ENCODE measurements around the gene FAM222B. TPM values are rescaled to one million over a fixed set of nuclear protein-coding genes. Genes with fewer than 3 reads are reported as not detected.
A peak's percentile ranks its signal among the peaks of the same experiment; 100 is the strongest.

Gene FAM222B
- total RNA-seq, 1 experiment from 2014 or later: 94.6 TPM

GRCh38 chr17:28726627-28727491 is 115.7 kb downstream of the FAM222B start (continued):
- TF ChIP-seq, protein P1, sequence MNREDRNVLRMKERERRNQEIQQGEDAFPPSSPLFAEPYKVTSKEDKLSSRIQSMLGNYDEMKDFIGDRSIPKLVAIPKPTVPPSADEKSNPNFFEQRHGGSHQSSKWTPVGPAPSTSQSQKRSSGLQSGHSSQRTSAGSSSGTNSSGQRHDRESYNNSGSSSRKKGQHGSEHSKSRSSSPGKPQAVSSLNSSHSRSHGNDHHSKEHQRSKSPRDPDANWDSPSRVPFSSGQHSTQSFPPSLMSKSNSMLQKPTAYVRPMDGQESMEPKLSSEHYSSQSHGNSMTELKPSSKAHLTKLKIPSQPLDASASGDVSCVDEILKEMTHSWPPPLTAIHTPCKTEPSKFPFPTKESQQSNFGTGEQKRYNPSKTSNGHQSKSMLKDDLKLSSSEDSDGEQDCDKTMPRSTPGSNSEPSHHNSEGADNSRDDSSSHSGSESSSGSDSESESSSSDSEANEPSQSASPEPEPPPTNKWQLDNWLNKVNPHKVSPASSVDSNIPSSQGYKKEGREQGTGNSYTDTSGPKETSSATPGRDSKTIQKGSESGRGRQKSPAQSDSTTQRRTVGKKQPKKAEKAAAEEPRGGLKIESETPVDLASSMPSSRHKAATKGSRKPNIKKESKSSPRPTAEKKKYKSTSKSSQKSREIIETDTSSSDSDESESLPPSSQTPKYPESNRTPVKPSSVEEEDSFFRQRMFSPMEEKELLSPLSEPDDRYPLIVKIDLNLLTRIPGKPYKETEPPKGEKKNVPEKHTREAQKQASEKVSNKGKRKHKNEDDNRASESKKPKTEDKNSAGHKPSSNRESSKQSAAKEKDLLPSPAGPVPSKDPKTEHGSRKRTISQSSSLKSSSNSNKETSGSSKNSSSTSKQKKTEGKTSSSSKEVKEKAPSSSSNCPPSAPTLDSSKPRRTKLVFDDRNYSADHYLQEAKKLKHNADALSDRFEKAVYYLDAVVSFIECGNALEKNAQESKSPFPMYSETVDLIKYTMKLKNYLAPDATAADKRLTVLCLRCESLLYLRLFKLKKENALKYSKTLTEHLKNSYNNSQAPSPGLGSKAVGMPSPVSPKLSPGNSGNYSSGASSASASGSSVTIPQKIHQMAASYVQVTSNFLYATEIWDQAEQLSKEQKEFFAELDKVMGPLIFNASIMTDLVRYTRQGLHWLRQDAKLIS (CRISPR knock-in tag; IDR thresholded peaks at IDR 0.05; ENCODE audit: borderline replicate concordance): no peak
- no peak for TF ChIP-seq USF2 (CRISPR knock-in tag; IDR thresholded peaks at IDR 0.05)
- TF ChIP-seq, protein P2, sequence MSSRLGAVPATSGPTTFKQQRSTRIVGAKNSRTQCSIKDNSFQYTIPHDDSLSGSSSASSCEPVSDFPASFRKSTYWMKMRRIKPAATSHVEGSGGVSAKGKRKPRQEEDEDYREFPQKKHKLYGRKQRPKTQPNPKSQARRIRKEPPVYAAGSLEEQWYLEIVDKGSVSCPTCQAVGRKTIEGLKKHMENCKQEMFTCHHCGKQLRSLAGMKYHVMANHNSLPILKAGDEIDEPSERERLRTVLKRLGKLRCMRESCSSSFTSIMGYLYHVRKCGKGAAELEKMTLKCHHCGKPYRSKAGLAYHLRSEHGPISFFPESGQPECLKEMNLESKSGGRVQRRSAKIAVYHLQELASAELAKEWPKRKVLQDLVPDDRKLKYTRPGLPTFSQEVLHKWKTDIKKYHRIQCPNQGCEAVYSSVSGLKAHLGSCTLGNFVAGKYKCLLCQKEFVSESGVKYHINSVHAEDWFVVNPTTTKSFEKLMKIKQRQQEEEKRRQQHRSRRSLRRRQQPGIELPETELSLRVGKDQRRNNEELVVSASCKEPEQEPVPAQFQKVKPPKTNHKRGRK (CRISPR knock-in tag; IDR thresholded peaks at IDR 0.05; ENCODE audit: borderline replicate concordance): no peak
- TF ChIP-seq KAT7 (CRISPR knock-in tag; IDR thresholded peaks at IDR 0.05; ENCODE audit: borderline replicate concordance): no peak; the same call in 1 of the 2 replicates
- TF ChIP-seq MAX (CRISPR knock-in tag; IDR thresholded peaks at IDR 0.05): 0 out of 2 replicates have a peak, but pooled peaks have one; percentile 32
- no peak for TF ChIP-seq GRHL2 (CRISPR knock-in tag; IDR thresholded peaks at IDR 0.05; ENCODE audit: insufficient replicate concordance, severe bottlenecking)
- TF ChIP-seq, protein P3, sequence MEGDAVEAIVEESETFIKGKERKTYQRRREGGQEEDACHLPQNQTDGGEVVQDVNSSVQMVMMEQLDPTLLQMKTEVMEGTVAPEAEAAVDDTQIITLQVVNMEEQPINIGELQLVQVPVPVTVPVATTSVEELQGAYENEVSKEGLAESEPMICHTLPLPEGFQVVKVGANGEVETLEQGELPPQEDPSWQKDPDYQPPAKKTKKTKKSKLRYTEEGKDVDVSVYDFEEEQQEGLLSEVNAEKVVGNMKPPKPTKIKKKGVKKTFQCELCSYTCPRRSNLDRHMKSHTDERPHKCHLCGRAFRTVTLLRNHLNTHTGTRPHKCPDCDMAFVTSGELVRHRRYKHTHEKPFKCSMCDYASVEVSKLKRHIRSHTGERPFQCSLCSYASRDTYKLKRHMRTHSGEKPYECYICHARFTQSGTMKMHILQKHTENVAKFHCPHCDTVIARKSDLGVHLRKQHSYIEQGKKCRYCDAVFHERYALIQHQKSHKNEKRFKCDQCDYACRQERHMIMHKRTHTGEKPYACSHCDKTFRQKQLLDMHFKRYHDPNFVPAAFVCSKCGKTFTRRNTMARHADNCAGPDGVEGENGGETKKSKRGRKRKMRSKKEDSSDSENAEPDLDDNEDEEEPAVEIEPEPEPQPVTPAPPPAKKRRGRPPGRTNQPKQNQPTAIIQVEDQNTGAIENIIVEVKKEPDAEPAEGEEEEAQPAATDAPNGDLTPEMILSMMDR (IDR thresholded peaks at IDR 0.05): peak; percentile 96
- TF ChIP-seq, protein P4, sequence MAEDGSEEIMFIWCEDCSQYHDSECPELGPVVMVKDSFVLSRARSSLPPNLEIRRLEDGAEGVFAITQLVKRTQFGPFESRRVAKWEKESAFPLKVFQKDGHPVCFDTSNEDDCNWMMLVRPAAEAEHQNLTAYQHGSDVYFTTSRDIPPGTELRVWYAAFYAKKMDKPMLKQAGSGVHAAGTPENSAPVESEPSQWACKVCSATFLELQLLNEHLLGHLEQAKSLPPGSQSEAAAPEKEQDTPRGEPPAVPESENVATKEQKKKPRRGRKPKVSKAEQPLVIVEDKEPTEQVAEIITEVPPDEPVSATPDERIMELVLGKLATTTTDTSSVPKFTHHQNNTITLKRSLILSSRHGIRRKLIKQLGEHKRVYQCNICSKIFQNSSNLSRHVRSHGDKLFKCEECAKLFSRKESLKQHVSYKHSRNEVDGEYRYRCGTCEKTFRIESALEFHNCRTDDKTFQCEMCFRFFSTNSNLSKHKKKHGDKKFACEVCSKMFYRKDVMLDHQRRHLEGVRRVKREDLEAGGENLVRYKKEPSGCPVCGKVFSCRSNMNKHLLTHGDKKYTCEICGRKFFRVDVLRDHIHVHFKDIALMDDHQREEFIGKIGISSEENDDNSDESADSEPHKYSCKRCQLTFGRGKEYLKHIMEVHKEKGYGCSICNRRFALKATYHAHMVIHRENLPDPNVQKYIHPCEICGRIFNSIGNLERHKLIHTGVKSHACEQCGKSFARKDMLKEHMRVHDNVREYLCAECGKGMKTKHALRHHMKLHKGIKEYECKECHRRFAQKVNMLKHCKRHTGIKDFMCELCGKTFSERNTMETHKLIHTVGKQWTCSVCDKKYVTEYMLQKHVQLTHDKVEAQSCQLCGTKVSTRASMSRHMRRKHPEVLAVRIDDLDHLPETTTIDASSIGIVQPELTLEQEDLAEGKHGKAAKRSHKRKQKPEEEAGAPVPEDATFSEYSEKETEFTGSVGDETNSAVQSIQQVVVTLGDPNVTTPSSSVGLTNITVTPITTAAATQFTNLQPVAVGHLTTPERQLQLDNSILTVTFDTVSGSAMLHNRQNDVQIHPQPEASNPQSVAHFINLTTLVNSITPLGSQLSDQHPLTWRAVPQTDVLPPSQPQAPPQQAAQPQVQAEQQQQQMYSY (CRISPR knock-in tag; IDR thresholded peaks at IDR 0.05): no peak
- peak; percentile 70 for TF ChIP-seq TEAD1 (CRISPR knock-in tag; IDR thresholded peaks at IDR 0.05)
- TF ChIP-seq AR (CRISPR knock-in tag; IDR thresholded peaks at IDR 0.05): no peak
- no peak for TF ChIP-seq TP53 (CRISPR knock-in tag; IDR thresholded peaks at IDR 0.05)
- TF ChIP-seq ERG (CRISPR knock-in tag; IDR thresholded peaks at IDR 0.05): no peak
- TF ChIP-seq JUN (CRISPR knock-in tag; IDR thresholded peaks at IDR 0.05): no peak
- TF ChIP-seq, protein P5, sequence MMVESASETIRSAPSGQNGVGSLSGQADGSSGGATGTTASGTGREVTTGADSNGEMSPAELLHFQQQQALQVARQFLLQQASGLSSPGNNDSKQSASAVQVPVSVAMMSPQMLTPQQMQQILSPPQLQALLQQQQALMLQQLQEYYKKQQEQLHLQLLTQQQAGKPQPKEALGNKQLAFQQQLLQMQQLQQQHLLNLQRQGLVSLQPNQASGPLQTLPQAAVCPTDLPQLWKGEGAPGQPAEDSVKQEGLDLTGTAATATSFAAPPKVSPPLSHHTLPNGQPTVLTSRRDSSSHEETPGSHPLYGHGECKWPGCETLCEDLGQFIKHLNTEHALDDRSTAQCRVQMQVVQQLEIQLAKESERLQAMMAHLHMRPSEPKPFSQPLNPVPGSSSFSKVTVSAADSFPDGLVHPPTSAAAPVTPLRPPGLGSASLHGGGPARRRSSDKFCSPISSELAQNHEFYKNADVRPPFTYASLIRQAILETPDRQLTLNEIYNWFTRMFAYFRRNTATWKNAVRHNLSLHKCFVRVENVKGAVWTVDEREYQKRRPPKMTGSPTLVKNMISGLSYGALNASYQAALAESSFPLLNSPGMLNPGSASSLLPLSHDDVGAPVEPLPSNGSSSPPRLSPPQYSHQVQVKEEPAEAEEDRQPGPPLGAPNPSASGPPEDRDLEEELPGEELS (CRISPR knock-in tag; IDR thresholded peaks at IDR 0.05): no peak
- TF ChIP-seq ATF2 (CRISPR knock-in tag; IDR thresholded peaks at IDR 0.05; ENCODE audit: borderline replicate concordance, low read depth): no peak
- 0 out of 2 replicates have a peak, but pooled peaks have one; percentile 38 for TF ChIP-seq NFATC4 (CRISPR knock-in tag; IDR thresholded peaks at IDR 0.05)

Measured in WTC11 (cell line).